T follicular helper cell (primary cell): Measurements from ENCODE around the gene MPPE1.
"Not testable (repeated sequence)": the region's sequence is repeated elsewhere in the genome, so short reads cannot be mapped to it uniquely, and the experiment has no call there.

ENCODE experiments used
- DNase-seq: peaks from one replicate; pipeline ENCODE4 v3.0.0-alpha.2; 2020; ENCODE audit warnings: low read depth

The MPPE1 gene

GRCh38 chr18:11925800-11926481, 17.8 kb upstream of the MPPE1 start:
- no peak for DNase-seq

GRCh38 chr18:11923450-11923849, 15.3 kb upstream of the MPPE1 start:
- DNase-seq, result no peak

- DNase-seq, result not testable (repeated sequence)
Measured at GRCh38 chr18:11919522-11919921, 11.4 kb upstream of the MPPE1 start.

- DNase-seq, result not testable (repeated sequence)
Measured at GRCh38 chr18:11916880-11917279, 8.8 kb upstream of the MPPE1 start.

GRCh38 chr18:11909591-11910026, 1.5 kb upstream of the MPPE1 start:
- no peak for DNase-seq

- no peak for DNase-seq
Measured at GRCh38 chr18:11909061-11909455, 941 bp upstream of the MPPE1 start.

- no peak for DNase-seq
Measured at GRCh38 chr18:11906926-11907874, 917 bp downstream of the MPPE1 start.

- DNase-seq, result no peak
Measured at GRCh38 chr18:11906176-11906575, 1.9 kb downstream of the MPPE1 start.

GRCh38 chr18:11905613-11906012, 2.5 kb downstream of the MPPE1 start:
- DNase-seq, result no peak

- no peak for DNase-seq
Measured at GRCh38 chr18:11902522-11903292, 5.4 kb downstream of the MPPE1 start.

- no peak for DNase-seq
Measured at GRCh38 chr18:11901826-11902438, 6.2 kb downstream of the MPPE1 start.

- no peak for DNase-seq
Measured at GRCh38 chr18:11899063-11899462, 9.1 kb downstream of the MPPE1 start.

GRCh38 chr18:11897781-11898180, 10.3 kb downstream of the MPPE1 start:
- no peak for DNase-seq

DNA sequence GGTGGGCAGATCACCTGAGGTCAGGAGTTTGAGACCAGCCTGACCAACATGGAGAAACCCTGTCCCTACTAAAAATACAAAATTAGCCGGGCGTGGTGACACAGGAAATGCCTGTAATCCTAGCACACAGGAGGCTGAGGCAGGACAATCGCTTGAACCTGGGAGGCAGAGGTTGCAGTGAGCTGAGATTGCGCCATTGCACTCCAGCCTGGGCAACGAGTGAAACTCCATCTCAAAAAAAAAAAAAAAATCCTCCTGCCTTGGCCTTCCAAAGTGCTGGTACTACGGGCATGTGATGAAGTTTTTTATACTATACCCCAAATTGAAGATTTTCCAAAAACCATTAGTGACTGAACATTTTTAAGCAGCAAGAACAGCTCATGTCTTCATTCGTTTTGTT, 15.7 kb downstream of the MPPE1 start:
- DNase-seq, result not testable (repeated sequence)

GRCh38 chr18:11891737-11892136, 16.4 kb downstream of the MPPE1 start:
- DNase-seq, result no peak

DNA sequence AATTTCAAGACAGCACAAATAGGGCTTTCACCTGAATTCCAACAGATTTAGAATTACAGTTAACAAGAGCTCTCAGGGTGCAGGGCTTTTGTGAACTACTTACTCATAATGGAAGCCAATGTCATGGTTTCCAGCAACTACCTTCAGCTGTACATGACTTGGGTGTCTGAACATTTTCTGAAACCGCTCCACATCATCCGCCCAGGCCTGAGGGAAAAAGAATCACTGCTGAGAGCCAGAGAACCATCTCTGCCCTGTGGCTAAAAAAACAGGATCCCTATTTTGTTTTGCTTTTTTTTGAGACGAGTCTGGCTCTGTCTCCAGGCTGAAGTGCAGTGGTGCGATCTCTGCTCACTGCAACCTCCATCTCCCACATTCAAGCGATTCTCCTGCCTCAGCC, 18.8 kb downstream of the MPPE1 start:
- DNase-seq, result no peak

GRCh38 chr18:11888726-11889125, 19.4 kb downstream of the MPPE1 start:
- no peak for DNase-seq

- DNase-seq, result no peak
Measured at GRCh38 chr18:11887328-11888128, 20.6 kb downstream of the MPPE1 start.

GRCh38 chr18:11886577-11887110, 21.5 kb downstream of the MPPE1 start:
- DNase-seq, result no peak

- no peak for DNase-seq
Measured at GRCh38 chr18:11885278-11885947, 22.7 kb downstream of the MPPE1 start.
